Neutrophil (primary cell): Measurements from ENCODE around the gene SKA1.

Experiments
- H3K27ac ChIP-seq: fragments of 200-600 bp; sonication (generic); 2 replicates; pipeline ENCODE4 v1.5.1; 2016; ENCODE audit warnings: mild to moderate bottlenecking, moderate library complexity
- H3K27me3 ChIP-seq: fragments of 200-600 bp; sonication (generic); 2 replicates; pipeline ENCODE4 v1.6.0; 2016; ENCODE audit warnings: mild to moderate bottlenecking
- H3K36me3 ChIP-seq: fragments of 200-600 bp; sonication (generic); 2 replicates; pipeline ENCODE4 v1.5.1; 2017
- H3K4me1 ChIP-seq, 2 experiments: fragments of 200-600 bp in 1 of 2; sonication (generic) in 1 of 2; 1 replicate in 1 of 2; 2 replicates in 1 of 2; pipeline versions ENCODE4 v1.5.1 to v1.6.1; 2013 to 2016; ENCODE audit warnings: low read depth in 1 of 2, low read length in 1 of 2, mild to moderate bottlenecking in 1 of 2, moderate library complexity in 1 of 2; ENCODE audit not compliant: control insufficient read depth in 1 of 2, insufficient read depth in 1 of 2
- H3K4me3 ChIP-seq, 2 experiments: fragments of 200-600 bp in 1 of 2; sonication (generic) in 1 of 2; 1 replicate in 1 of 2; 2 replicates in 1 of 2; pipeline ENCODE4 v1.5.1; 2013 to 2016; ENCODE audit warnings: low read depth in 1 of 2, low read length in 1 of 2, mild to moderate bottlenecking in 1 of 2, moderate library complexity in 1 of 2
- H3K9me3 ChIP-seq: fragments of 200-600 bp; sonication (generic); 2 replicates; pipeline ENCODE4 v1.5.1; 2016
- TF ChIP-seq, protein P1 (sequence below): fragments of 200-600 bp; sonication (generic); IDR thresholded peaks from 2 replicates; pipeline ENCODE4 v1.5.1; 2016; ENCODE audit warnings: antibody characterized with exemption

The SKA1 gene

DNA sequence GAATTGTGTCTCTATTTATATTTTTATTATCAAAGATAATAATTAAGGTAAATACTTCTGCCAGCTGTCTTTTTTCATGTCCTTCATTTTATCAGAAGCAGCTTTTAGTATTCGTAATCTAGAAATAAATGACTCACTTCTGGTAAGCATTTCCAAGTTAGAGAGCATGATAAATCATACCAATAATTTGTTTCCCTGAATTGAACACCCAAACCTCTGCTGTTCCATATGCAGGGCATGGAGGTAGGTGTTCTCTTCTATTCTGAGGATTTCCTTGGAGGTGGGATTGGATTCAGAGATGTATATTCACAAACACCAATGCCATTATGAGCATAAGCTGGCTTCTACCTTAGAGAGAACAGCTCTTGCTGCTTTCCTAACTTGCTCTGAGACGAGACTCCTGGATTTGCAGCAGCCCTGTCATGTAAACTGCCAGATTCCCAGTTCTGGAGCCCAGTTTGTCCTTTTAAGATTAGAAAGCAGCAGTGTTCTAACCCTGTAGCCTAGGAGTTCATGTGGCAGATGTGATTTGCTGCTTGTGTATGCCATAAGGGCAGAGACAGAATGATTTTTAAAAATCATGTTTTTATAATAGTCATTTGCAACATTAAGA is 47.5 kb downstream of the SKA1 start:
- H3K4me3 ChIP-seq, result no peak overlapping the region
- H3K4me1 ChIP-seq, result peaks cover 3% of the 10 kb centered on the region in 2 experiments
- no peak overlapping the region for H3K27ac ChIP-seq
- H3K36me3 ChIP-seq, result no peaks in the 10 kb centered on the region
- peaks cover 9% of the 10 kb centered on the region for H3K9me3 ChIP-seq
- TF ChIP-seq, protein P1, sequence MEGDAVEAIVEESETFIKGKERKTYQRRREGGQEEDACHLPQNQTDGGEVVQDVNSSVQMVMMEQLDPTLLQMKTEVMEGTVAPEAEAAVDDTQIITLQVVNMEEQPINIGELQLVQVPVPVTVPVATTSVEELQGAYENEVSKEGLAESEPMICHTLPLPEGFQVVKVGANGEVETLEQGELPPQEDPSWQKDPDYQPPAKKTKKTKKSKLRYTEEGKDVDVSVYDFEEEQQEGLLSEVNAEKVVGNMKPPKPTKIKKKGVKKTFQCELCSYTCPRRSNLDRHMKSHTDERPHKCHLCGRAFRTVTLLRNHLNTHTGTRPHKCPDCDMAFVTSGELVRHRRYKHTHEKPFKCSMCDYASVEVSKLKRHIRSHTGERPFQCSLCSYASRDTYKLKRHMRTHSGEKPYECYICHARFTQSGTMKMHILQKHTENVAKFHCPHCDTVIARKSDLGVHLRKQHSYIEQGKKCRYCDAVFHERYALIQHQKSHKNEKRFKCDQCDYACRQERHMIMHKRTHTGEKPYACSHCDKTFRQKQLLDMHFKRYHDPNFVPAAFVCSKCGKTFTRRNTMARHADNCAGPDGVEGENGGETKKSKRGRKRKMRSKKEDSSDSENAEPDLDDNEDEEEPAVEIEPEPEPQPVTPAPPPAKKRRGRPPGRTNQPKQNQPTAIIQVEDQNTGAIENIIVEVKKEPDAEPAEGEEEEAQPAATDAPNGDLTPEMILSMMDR, result no peak
- no peaks in the 10 kb centered on the region for H3K27me3 ChIP-seq

DNA sequence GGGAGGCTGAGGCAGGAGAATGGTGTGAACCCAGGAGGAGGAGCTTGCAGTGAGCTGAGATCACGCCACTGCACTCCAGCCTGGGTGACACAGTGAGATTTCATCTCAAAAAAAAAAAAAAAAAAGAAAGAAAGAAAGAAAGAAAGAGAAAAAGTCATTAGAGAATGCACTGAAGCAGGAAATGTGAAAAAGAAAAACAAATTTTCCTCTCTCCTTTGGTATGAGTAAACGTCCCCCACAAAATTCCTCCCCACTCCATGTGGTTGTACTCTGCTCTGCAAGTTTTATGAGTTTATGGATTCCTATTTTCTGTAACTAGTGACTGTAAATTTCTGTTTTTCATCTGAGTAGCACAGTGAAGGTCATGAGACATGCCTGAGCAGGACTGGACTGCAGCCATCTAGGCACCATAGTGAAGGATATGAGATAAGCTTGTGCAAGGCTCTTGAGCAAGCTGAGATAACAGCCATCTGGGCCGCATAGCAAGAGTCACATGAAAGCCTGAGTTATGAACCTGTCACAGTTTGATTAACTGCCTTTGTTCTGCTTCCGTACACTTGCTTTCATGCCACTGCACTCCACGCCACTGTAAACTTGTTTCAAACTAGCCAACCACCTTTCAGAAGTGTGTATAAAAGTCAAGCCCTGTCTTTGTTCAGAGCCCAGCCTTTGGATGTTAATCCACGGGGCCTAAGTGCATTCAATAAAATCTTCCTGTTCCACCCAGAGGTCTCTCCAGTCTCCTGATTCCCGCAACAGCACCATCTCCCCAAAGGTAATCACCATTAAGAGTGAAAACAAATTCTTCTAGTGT is 50.2 kb downstream of the SKA1 start:
- no peak overlapping the region for H3K27ac ChIP-seq
- H3K9me3 ChIP-seq, result peaks cover 9% of the 10 kb centered on the region
- peaks cover 19 to 24% of the 10 kb centered on the region in 2 experiments for H3K4me1 ChIP-seq
- H3K4me3 ChIP-seq, result no peak overlapping the region
- H3K36me3 ChIP-seq, result no peaks in the 10 kb centered on the region
- H3K27me3 ChIP-seq, result no peaks in the 10 kb centered on the region
- TF ChIP-seq, protein P1, result no peak

DNA sequence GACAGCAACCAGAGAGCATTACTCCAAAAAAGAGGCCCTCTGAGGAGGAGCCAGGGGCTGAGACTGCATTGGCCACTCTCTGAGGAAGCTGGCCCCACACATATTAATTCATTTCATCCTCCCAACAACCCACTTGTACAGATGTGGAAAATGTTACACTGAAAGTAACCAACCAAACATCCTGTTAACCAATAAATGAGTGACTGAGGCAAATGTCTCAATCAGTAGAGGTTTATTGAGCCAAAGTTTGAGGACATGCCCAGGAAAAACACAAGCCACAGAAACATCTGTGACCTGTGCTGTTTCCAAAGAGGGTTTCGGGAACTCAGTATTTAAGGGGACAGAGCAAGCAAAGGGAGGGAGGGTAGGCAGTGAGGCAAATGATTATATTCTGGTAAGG is 53.0 kb downstream of the SKA1 start:
- no peak overlapping the region for H3K27ac ChIP-seq
- peaks cover 19 to 24% of the 10 kb centered on the region in 2 experiments for H3K4me1 ChIP-seq
- peaks cover 9% of the 10 kb centered on the region for H3K9me3 ChIP-seq
- TF ChIP-seq, protein P1, result no peak
- H3K27me3 ChIP-seq, result no peaks in the 10 kb centered on the region
- H3K4me3 ChIP-seq, result no peak overlapping the region
- H3K36me3 ChIP-seq, result no peaks in the 10 kb centered on the region

DNA sequence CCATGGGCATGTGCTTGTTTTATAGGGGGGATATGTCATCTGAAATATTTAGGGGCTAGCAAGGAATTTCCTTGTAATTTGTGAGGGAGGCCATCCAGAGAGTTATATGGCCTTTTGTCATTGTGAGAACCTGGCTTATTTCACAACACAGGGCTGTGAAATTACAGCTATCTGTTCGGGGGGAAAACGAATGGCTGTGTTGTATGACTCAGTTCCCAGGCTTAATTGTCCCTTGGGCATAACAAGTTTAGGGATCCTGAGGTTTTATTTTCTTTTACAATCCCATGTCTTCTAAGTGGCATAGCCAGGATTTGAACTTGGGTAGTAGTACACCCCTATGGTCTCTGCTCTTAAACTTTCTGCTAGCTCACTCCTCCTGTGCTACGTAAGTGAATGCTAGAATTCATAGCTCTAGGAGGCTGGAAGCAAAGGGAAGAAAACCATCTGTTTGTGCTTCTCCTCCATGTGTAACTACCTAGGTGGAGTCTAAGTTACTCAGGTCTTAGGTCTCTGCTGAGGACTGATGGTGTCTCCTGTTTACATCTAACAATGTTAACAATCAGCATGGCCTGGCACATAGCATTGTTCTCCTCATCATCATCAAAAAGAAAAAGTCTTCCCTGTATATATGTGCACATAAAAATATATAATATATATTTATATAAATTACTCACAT is 53.8 kb downstream of the SKA1 start:
- no peaks in the 10 kb centered on the region for H3K36me3 ChIP-seq
- no peak overlapping the region for H3K27ac ChIP-seq
- no peaks in the 10 kb centered on the region for H3K27me3 ChIP-seq
- H3K4me3 ChIP-seq, result no peak overlapping the region
- peaks cover 19 to 24% of the 10 kb centered on the region in 2 experiments for H3K4me1 ChIP-seq
- TF ChIP-seq, protein P1, result no peak
- peaks cover 9% of the 10 kb centered on the region for H3K9me3 ChIP-seq

DNA sequence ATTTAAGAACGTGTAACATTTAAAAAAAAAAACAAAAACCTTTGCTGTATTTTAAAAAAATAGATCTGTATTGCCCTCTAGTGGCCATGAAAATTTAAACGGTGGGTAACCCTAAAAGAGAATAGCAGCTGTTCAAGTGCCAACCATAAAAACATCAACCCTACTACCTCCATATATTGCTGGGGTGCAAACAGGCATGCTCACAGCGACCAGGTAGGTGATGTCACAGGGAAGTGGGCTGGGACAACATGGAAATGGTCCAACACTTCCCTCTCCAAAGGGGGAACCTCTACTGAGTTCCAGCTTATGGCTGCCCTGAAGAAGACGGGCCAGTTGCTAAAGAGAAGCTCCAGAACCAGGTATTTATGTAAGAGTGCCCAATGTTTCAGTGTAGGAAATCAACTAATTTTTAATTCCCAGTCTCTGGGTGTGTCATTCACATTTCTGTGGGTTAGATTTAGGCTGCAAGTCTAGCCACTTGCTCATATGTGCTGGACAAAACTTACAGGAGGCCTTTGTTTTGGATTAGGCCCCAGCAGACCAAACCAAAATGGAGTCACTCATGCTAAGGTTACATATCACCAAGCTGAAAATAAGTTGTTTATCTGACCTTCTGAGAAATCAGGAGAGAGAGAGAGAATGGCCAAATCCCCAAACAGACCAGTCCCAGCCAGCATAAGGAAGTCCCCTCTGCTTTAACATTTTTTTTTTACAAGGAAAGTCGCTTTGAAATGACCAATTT is 54.5 kb downstream of the SKA1 start:
- Histone ChIP-seq H3K4me1 (peaks cover 19 to 24% of the 10 kb centered on the region in 2 experiments), H3K36me3 (no peaks in the 10 kb centered on the region), H3K27ac (no peak overlapping the region), H3K27me3 (no peaks in the 10 kb centered on the region), H3K4me3 (no peak overlapping the region), H3K9me3 (peaks cover 9% of the 10 kb centered on the region)
- TF ChIP-seq, protein P1, result no peak
